ENCODE measurements around the gene ATP6V1B1.

DNA sequence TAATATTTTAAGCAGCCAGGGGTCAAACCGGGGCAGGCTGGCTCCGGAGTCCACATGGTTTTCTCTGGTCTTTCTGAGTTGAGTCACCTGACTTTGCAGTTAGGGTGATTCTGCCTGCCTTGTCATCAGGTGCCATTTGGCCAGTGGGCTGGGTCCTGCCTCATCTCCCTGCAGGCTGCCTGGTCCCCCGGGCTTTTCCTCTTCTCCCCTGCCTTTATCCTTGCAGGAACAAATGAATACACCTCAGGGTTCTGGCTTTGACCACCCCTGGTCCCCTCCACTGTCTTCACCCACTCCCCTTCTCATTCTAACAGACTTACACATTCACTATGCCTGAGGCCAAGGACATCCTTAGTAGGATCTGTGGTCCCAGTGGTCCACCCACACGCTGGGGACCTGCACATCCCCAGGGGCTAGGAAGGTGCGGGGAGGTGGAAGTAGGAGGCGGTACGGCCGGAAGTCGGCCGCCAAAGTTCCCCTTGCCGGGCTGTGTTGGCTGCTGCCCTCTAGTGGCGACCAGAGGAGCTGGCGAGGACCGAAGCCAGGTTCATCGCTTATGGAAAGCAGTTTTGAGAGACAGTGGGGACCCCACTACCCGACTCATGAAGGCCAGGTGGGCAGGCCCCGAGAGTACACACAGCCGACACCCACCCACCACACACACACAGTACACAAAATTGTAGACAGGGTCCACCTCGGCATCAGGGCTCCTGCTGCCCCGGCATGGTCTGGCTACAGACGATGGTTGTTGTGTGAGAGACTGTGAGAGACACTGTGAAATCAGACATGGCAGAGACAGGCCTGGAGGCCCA is 65.3 kb downstream of the ATP6V1B1 start:
- TF ChIP-seq CTCF (conservative IDR thresholded peaks at IDR 0.05 in 1 of 2, IDR thresholded peaks at IDR 0.05 in 1 of 2; ENCODE audit: extremely low read depth in 1 of 2, insufficient read depth in 1 of 2, low read depth in 1 of 2, low read length in 2 of 2) (peak; percentile 90 to 93), EZH2 (IDR thresholded peaks at IDR 0.05; ENCODE audit: borderline replicate concordance, low read length) (no peak)
